ENCODE data around the gene ARHGAP19. TPM values are rescaled to one million over a fixed set of nuclear protein-coding genes. Genes with fewer than 3 reads are reported as not detected.

The ARHGAP19 gene
- total RNA-seq, 1 experiment from 2014 or later: 33.2 TPM

GRCh38 chr10:97277551-97277950 is 14.9 kb downstream of the ARHGAP19 start:
- Histone ChIP-seq H3K79me1 (ENCODE audit: insufficient read depth, low read depth, low read length, poor library complexity, severe bottlenecking) (peaks cover 6% of the 10 kb centered on the region), H4K20me1 (ENCODE audit: control insufficient read depth, insufficient read depth, insufficient read length) (no peaks in the 10 kb centered on the region), H4K91ac (ENCODE audit: insufficient read length, low read depth, low read length) (no peak overlapping the region), H2BK15ac (ENCODE audit: low read depth, low read length) (no peak overlapping the region), H3K23me2 (ENCODE audit: insufficient read length, low read depth, low read length, poor library complexity, severe bottlenecking) (no peaks in the 10 kb centered on the region), H3K79me2 (ENCODE audit: insufficient read depth, low read length) (no peaks in the 10 kb centered on the region; the same call in 1 of the 2 replicates), H3K23ac (ENCODE audit: insufficient read length, low read depth, low read length) (no peak overlapping the region), H3T11ph (ENCODE audit: low read length) (no peak overlapping the region), H3K4me2 (ENCODE audit: insufficient read depth, insufficient read length, low read length) (no peak overlapping the region), H3K4ac (ENCODE audit: low read depth, low read length) (no peak overlapping the region), H2BK12ac (ENCODE audit: insufficient read length, low read depth, low read length) (peak overlapping the region; percentile 92), H2BK20ac (ENCODE audit: low read depth, low read length, poor library complexity, severe bottlenecking) (no peak overlapping the region), H2AFZ (ENCODE audit: low read length) (no peak overlapping the region), H3K9ac (ENCODE audit: extremely low read depth, insufficient read length, low read length) (no peak overlapping the region), H2BK120ac (ENCODE audit: low read depth, low read length, poor library complexity, severe bottlenecking) (no peak overlapping the region), H2AK5ac (ENCODE audit: insufficient read length, low read length) (no peak overlapping the region), H3K4me1 (ENCODE audit: insufficient read depth, low read length) (no peaks in the 10 kb centered on the region), H3K9me3 (ENCODE audit: control insufficient read depth, low read depth, low read length) (no peaks in the 10 kb centered on the region), H4K8ac (replicated peaks; ENCODE audit: insufficient read length, low read depth, low read length) (no peak overlapping the region), H4K5ac (ENCODE audit: insufficient read length, low read depth, low read length) (no peak overlapping the region), H3K27ac (ENCODE audit: insufficient read length, low read depth, low read length) (no peak overlapping the region), H3K14ac (ENCODE audit: insufficient read depth, low read length) (no peak overlapping the region), H2BK5ac (ENCODE audit: insufficient read length, low read length) (no peak overlapping the region), H3K56ac (ENCODE audit: insufficient read length, low read depth, low read length) (no peak overlapping the region), H3K18ac (ENCODE audit: insufficient read length, low read depth, low read length) (no peak overlapping the region), H3K27me3 (ENCODE audit: insufficient read depth, low read length) (no peaks in the 10 kb centered on the region)
- H3K27ac Mint-ChIP-seq: no peak overlapping the region
- TF ChIP-seq, protein P1, sequence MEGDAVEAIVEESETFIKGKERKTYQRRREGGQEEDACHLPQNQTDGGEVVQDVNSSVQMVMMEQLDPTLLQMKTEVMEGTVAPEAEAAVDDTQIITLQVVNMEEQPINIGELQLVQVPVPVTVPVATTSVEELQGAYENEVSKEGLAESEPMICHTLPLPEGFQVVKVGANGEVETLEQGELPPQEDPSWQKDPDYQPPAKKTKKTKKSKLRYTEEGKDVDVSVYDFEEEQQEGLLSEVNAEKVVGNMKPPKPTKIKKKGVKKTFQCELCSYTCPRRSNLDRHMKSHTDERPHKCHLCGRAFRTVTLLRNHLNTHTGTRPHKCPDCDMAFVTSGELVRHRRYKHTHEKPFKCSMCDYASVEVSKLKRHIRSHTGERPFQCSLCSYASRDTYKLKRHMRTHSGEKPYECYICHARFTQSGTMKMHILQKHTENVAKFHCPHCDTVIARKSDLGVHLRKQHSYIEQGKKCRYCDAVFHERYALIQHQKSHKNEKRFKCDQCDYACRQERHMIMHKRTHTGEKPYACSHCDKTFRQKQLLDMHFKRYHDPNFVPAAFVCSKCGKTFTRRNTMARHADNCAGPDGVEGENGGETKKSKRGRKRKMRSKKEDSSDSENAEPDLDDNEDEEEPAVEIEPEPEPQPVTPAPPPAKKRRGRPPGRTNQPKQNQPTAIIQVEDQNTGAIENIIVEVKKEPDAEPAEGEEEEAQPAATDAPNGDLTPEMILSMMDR (conservative IDR thresholded peaks at IDR 0.05): no peak
- H3K9me3 Mint-ChIP-seq: peaks cover 0 to 5% of the 10 kb centered on the region in 2 experiments; a peak in 1 of 5 replicates
- H3K4me3 Mint-ChIP-seq: no peak overlapping the region
- WGBS (ENCODE audit: extremely low coverage, insufficient read length, low lambda C conversion rate): no CpG with 5 or more reads among the region's 1 CpG
- H3K27me3 Mint-ChIP-seq (ENCODE audit: low read depth): no peaks in the 10 kb centered on the region; the same call in 1 of the 2 replicates
- DNase-seq: no peak
- H3K36me3 Mint-ChIP-seq (ENCODE audit: insufficient read depth in 1 of 3, low read depth in 3 of 3): peaks cover 0 to 12% (median 4%) of the 10 kb centered on the region in 3 experiments; a peak in 5 of 7 replicates
- H3K4me1 Mint-ChIP-seq: peaks cover 0 to 6% of the 10 kb centered on the region in 2 experiments; a peak in 1 of 4 replicates
